Activated naive CD4-positive, alpha-beta T cell treated with anti-CD3 and anti-CD28 coated beads for 36 hours (primary cell): ENCODE measurements around the gene SYT13. TPM values are rescaled to one million over a fixed set of nuclear protein-coding genes. Genes with fewer than 3 reads are reported as not detected.

ENCODE experiments used
- CTCF ChIA-PET: fragments of 350-600 bp; sonication (Branson Sonifier 250); formaldehyde crosslinking; loops from one replicate; lab custom pipeline; 2021; ENCODE audit warnings: antibody characterized with exemption; lab: Charles Lee
- DNase-seq: peaks from one replicate; pipeline ENCODE4 v3.0.0-alpha.2; 2020
- H3K27ac Mint-ChIP-seq: one replicate; pipeline ENCODE4 v1.8.0; 2021; ENCODE audit warnings: mild to moderate bottlenecking, mixed read lengths
- H3K27me3 Mint-ChIP-seq: one replicate; pipeline ENCODE4 v1.8.0; 2021; ENCODE audit warnings: low read depth, mixed read lengths
- H3K36me3 Mint-ChIP-seq: one replicate; pipeline ENCODE4 v1.8.0; 2021; ENCODE audit warnings: low read depth, mixed read lengths
- H3K4me1 Mint-ChIP-seq: one replicate; pipeline ENCODE4 v1.8.0; 2021; ENCODE audit warnings: low read depth, mixed read lengths
- H3K4me3 Mint-ChIP-seq: one replicate; pipeline ENCODE4 v1.8.0; 2021; ENCODE audit warnings: mild to moderate bottlenecking, moderate library complexity, mixed read lengths
- H3K9me3 Mint-ChIP-seq: one replicate; pipeline ENCODE4 v1.8.0; 2021; ENCODE audit warnings: mixed read lengths
- intact Hi-C: fragments of 100-400 bp; cut with micrococcal nuclease; formaldehyde crosslinking; loops from one replicate; pipeline ENCODE4 v1.15.1; 2023
- total RNA-seq, 2 experiments: library from RNA; stranded (reverse); gene quantifications; one replicate each; pipeline ENCODE4 v1.2.3, GENCODE V29; 2021

SYT13 gene, protein sequence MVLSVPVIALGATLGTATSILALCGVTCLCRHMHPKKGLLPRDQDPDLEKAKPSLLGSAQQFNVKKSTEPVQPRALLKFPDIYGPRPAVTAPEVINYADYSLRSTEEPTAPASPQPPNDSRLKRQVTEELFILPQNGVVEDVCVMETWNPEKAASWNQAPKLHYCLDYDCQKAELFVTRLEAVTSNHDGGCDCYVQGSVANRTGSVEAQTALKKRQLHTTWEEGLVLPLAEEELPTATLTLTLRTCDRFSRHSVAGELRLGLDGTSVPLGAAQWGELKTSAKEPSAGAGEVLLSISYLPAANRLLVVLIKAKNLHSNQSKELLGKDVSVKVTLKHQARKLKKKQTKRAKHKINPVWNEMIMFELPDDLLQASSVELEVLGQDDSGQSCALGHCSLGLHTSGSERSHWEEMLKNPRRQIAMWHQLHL
- not detected for total RNA-seq

GRCh38 chr11:45285930-45286632 is at the start of gene SYT13:
TSS of gene SYT13 (minus strand) at chr11:45286341. CDS start at chr11:45286207, 134 bp downstream.
- CTCF ChIA-PET, result interaction anchor here (1.0 to 2.5 kb wide), 3 partner anchors 33 to 357 kb away, joined by 3 to 7 read pairs (median 3); no protein-coding TSS in a partner anchor
- no peaks in the 10 kb centered on the region for H3K4me1 Mint-ChIP-seq
- no peak within 1 kb of the TSS for H3K4me3 Mint-ChIP-seq
- peaks cover 47% of the 10 kb centered on the region for H3K27me3 Mint-ChIP-seq
- no peaks in the 10 kb centered on the region for H3K9me3 Mint-ChIP-seq
- no peak within 1 kb of the TSS for H3K27ac Mint-ChIP-seq
- no peak for DNase-seq
- intact Hi-C loops, result no loop called here
- no peaks in the 10 kb centered on the region for H3K36me3 Mint-ChIP-seq

GRCh38 chr11:45335434-45335833 is 49.3 kb upstream of the SYT13 start:
- intact Hi-C loops, result loop anchor here (10.0 kb wide), 1 partner anchor 401 kb away; no protein-coding TSS in a partner anchor
- peaks cover 8% of the 10 kb centered on the region for H3K4me1 Mint-ChIP-seq
- CTCF ChIA-PET, result interaction anchor here (1.4 kb wide), 2 partner anchors 225 to 436 kb away, joined by 3 to 5 read pairs; no protein-coding TSS in a partner anchor

DNA sequence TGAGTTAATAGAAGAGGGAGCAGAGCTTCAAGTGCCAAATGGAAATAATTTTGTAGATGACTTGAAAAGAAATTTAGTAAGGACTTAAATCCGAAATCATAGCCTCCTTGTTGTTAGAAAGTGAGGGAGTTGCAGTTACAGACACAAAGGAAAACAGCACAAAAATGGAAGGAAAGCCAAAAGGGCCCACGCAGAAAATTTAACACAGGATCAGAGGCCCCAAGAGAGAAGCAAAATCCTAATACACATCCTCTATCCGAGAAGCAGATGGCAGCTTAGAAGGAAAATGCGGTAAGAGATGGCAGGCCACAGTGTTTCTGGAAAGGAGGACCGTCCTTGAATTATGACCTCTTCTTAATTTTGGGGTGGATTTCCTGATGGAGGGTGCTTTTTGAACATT is 48.7 kb upstream of the SYT13 start:
- DNase-seq, result no peak
- Mint-ChIP-seq H3K4me3 (no peak overlapping the region), H3K9me3 (no peaks in the 10 kb centered on the region), H3K27me3 (peaks cover 11% of the 10 kb centered on the region), H3K27ac (no peak overlapping the region), H3K36me3 (no peaks in the 10 kb centered on the region), H3K4me1 (peaks cover 2% of the 10 kb centered on the region)
- intact Hi-C loops, result loop anchor here (5.0 to 10.0 kb wide), 2 partner anchors 83 to 400 kb away; no protein-coding TSS in a partner anchor
- CTCF ChIA-PET, result interaction anchor here (0.6 to 5.0 kb wide), 3 partner anchors 225 to 465 kb away, joined by 3 to 71 read pairs (median 3); no protein-coding TSS in a partner anchor

More at GRCh38 chr11:45335434-45335833, 49.3 kb upstream of the SYT13 start:
- Mint-ChIP-seq H3K4me3 (no peak overlapping the region), H3K36me3 (no peaks in the 10 kb centered on the region), H3K27me3 (peaks cover 11% of the 10 kb centered on the region), H3K27ac (no peak overlapping the region), H3K9me3 (no peaks in the 10 kb centered on the region)
- DNase-seq, result no peak

- Mint-ChIP-seq H3K9me3 (no peaks in the 10 kb centered on the region), H3K4me1 (no peaks in the 10 kb centered on the region), H3K4me3 (no peak overlapping the region), H3K27me3 (peaks cover 11% of the 10 kb centered on the region), H3K27ac (no peak overlapping the region), H3K36me3 (no peaks in the 10 kb centered on the region)
- CTCF ChIA-PET, result interaction anchor here (0.6 to 5.0 kb wide), 6 partner anchors 19 to 465 kb away, joined by 3 to 71 read pairs (median 3); no protein-coding TSS in a partner anchor
- DNase-seq, result no peak
- intact Hi-C loops, result loop anchor here (5.0 to 10.0 kb wide), 2 partner anchors 82 to 400 kb away; no protein-coding TSS in a partner anchor
Measured at GRCh38 chr11:45334410-45334809, 48.3 kb upstream of the SYT13 start.

- no peak overlapping the region for H3K27ac Mint-ChIP-seq
- H3K4me1 Mint-ChIP-seq, result no peaks in the 10 kb centered on the region
- DNase-seq, result no peak
- CTCF ChIA-PET, result interaction anchor here (0.9 to 5.0 kb wide), 11 partner anchors 8 to 406 kb away, joined by 3 to 71 read pairs (median 4); no protein-coding TSS in a partner anchor
- H3K9me3 Mint-ChIP-seq, result no peaks in the 10 kb centered on the region
- no peak overlapping the region for H3K4me3 Mint-ChIP-seq
- peaks cover 12% of the 10 kb centered on the region for H3K27me3 Mint-ChIP-seq
- intact Hi-C loops, result loop anchor here (5.0 to 10.0 kb wide), 2 partner anchors 81 to 398 kb away; no protein-coding TSS in a partner anchor
- no peaks in the 10 kb centered on the region for H3K36me3 Mint-ChIP-seq
Measured at GRCh38 chr11:45333001-45333971, 47.1 kb upstream of the SYT13 start.

- H3K27ac Mint-ChIP-seq, result no peak overlapping the region
- no peaks in the 10 kb centered on the region for H3K36me3 Mint-ChIP-seq
- intact Hi-C loops, result loop anchor here (1.0 to 10.0 kb wide), 4 partner anchors 39 to 398 kb away; no protein-coding TSS in a partner anchor
- H3K9me3 Mint-ChIP-seq, result no peaks in the 10 kb centered on the region
- peaks cover 15% of the 10 kb centered on the region for H3K27me3 Mint-ChIP-seq
- CTCF ChIA-PET, result interaction anchor here (0.5 to 5.0 kb wide), 9 partner anchors 9 to 1269 kb away, joined by 3 to 71 read pairs (median 4); no protein-coding TSS in a partner anchor
- DNase-seq, result peak; percentile 47
- H3K4me3 Mint-ChIP-seq, result no peak overlapping the region
- no peaks in the 10 kb centered on the region for H3K4me1 Mint-ChIP-seq
Measured at GRCh38 chr11:45332276-45332934, 46.3 kb upstream of the SYT13 start.

DNA sequence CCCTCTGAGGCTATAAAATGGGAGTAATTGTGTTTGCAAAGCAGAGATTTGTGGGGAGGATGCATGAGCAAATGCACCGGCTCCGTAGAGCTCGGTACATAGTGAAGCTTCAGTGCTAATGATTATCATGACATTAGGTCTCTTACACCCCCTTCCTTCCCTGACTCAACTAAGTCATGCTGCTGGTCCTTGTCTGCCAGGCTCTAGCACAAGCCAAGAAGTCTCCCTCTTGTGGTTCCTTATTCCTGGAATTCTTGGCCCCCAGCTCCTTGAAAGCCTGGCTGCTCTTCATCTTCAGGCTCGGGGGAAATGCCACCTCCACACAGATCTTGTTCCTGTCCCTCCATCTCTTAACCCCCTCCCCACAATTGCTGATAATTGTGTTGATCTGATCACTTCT is 45.7 kb upstream of the SYT13 start:
- Mint-ChIP-seq H3K27me3 (peaks cover 15% of the 10 kb centered on the region), H3K27ac (no peak overlapping the region), H3K4me1 (no peaks in the 10 kb centered on the region), H3K4me3 (no peak overlapping the region), H3K36me3 (no peaks in the 10 kb centered on the region), H3K9me3 (no peaks in the 10 kb centered on the region)
- CTCF ChIA-PET, result interaction anchor here (0.5 to 5.0 kb wide), 10 partner anchors 9 to 1269 kb away, joined by 3 to 71 read pairs (median 4); no protein-coding TSS in a partner anchor
- DNase-seq, result no peak
- intact Hi-C loops, result loop anchor here (1.0 to 10.0 kb wide), 4 partner anchors 39 to 397 kb away; no protein-coding TSS in a partner anchor

DNA sequence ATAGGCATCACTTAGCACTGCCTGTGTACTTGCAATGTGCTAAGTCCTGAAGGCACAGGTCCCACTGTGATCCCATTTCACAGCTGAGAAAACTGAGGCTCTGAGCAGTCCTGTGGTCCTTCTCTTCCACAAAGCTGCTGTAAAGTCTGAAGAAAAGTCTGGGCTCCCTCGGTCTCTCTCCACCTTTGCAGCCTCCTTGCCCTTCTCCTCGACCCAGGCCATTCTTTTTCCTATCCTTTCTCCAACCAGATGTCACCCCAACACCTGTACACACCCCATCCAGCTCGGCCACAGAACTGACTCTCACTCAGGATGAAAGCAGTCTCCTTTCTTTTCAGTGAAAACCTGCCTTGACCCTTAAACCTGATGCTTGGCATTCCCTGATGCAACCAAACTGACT is 42.6 kb upstream of the SYT13 start:
- peaks cover 18% of the 10 kb centered on the region for H3K27me3 Mint-ChIP-seq
- no peaks in the 10 kb centered on the region for H3K36me3 Mint-ChIP-seq
- CTCF ChIA-PET, result interaction anchor here (1.0 to 2.8 kb wide), 3 partner anchors 36 to 392 kb away, joined by 3 to 11 read pairs (median 3); no protein-coding TSS in a partner anchor
- no peaks in the 10 kb centered on the region for H3K9me3 Mint-ChIP-seq
- no peak overlapping the region for H3K27ac Mint-ChIP-seq
- no peak overlapping the region for H3K4me3 Mint-ChIP-seq
- H3K4me1 Mint-ChIP-seq, result no peaks in the 10 kb centered on the region
- intact Hi-C loops, result no loop called here
- no peak for DNase-seq

- Mint-ChIP-seq H3K4me3 (no peak overlapping the region), H3K9me3 (no peaks in the 10 kb centered on the region), H3K4me1 (no peaks in the 10 kb centered on the region), H3K27ac (no peak overlapping the region), H3K36me3 (no peaks in the 10 kb centered on the region), H3K27me3 (peaks cover 10% of the 10 kb centered on the region)
- CTCF ChIA-PET, result interaction anchor here (0.6 kb wide), 1 partner anchor 212 kb away, joined by 3 read pairs; no protein-coding TSS in a partner anchor
- DNase-seq, result no peak
- intact Hi-C loops, result no loop called here
Measured at GRCh38 chr11:45324459-45324858, 38.3 kb upstream of the SYT13 start.

GRCh38 chr11:45323601-45324249 is 37.6 kb upstream of the SYT13 start:
- Mint-ChIP-seq H3K4me1 (no peaks in the 10 kb centered on the region), H3K4me3 (no peak overlapping the region), H3K27ac (no peak overlapping the region), H3K9me3 (no peaks in the 10 kb centered on the region), H3K27me3 (peaks cover 8% of the 10 kb centered on the region), H3K36me3 (no peaks in the 10 kb centered on the region)
- intact Hi-C loops, result no loop called here
- no peak for DNase-seq
- CTCF ChIA-PET, result interaction anchor here (0.5 to 0.6 kb wide), 2 partner anchors 203 to 212 kb away, joined by 3 read pairs; no protein-coding TSS in a partner anchor
